ENCODE results near the gene DSG2.

Gene DSG2

GRCh38 chr18:31500051-31500688 lies 2.2 kb downstream of the DSG2 start:
- Histone ChIP-seq H3K27me3 (ENCODE audit: insufficient read depth, low read length, poor library complexity) (peaks cover 4% of the 10 kb centered on the region), H3K36me3 (ENCODE audit: insufficient read depth, low read length) (no peaks in the 10 kb centered on the region), H3K4me3 (ENCODE audit: low read depth in 1 of 2, low read length in 2 of 2) (no peak overlapping the region), H3K79me2 (ENCODE audit: insufficient read depth, low read length) (no peaks in the 10 kb centered on the region), H3K4me1 (ENCODE audit: insufficient read depth, low read length) (no peaks in the 10 kb centered on the region), H3K9me3 (ENCODE audit: insufficient read depth, low read length, severe bottlenecking) (no peaks in the 10 kb centered on the region), H3K4me2 (ENCODE audit: insufficient read depth, low read length) (no peak overlapping the region), H3K27ac (ENCODE audit: low read length) (no peak overlapping the region), H2AFZ (ENCODE audit: low read depth, low read length) (no peak overlapping the region), H4K20me1 (ENCODE audit: insufficient read depth, low read length) (no peaks in the 10 kb centered on the region), H3K9ac (ENCODE audit: low read depth, low read length) (no peak overlapping the region)
- no peak for TF ChIP-seq EZH2 (IDR thresholded peaks at IDR 0.05; ENCODE audit: borderline replicate concordance, low read depth, low read length, severe bottlenecking)
- no peak for TF ChIP-seq CTCF (IDR thresholded peaks at IDR 0.05; ENCODE audit: borderline replicate concordance, extremely low read depth, low read length, poor library complexity, severe bottlenecking)
- ATAC-seq (ENCODE audit: insufficient read depth, low read depth) (no peak), DNase-seq (no peak)

GRCh38 chr18:31503011-31503410 lies 5.0 kb downstream of the DSG2 start:
- no peaks in the 10 kb centered on the region for H3K36me3 ChIP-seq (ENCODE audit: insufficient read depth, low read length)
- TF ChIP-seq CTCF (IDR thresholded peaks at IDR 0.05; ENCODE audit: borderline replicate concordance, extremely low read depth, low read length, poor library complexity, severe bottlenecking) (no peak), EZH2 (IDR thresholded peaks at IDR 0.05; ENCODE audit: borderline replicate concordance, low read depth, low read length, severe bottlenecking) (no peak)
- H2AFZ ChIP-seq (ENCODE audit: low read depth, low read length), result no peak overlapping the region
- no peaks in the 10 kb centered on the region for H3K79me2 ChIP-seq (ENCODE audit: insufficient read depth, low read length)
- H3K27me3 ChIP-seq (ENCODE audit: insufficient read depth, low read length, poor library complexity), result peaks cover 4% of the 10 kb centered on the region
- H3K9me3 ChIP-seq (ENCODE audit: insufficient read depth, low read length, severe bottlenecking), result no peaks in the 10 kb centered on the region
- H3K4me1 ChIP-seq (ENCODE audit: insufficient read depth, low read length), result no peaks in the 10 kb centered on the region
- no peaks in the 10 kb centered on the region for H4K20me1 ChIP-seq (ENCODE audit: insufficient read depth, low read length)
- H3K27ac ChIP-seq (ENCODE audit: low read length), result no peak overlapping the region
- no peak overlapping the region for H3K4me3 ChIP-seq (ENCODE audit: low read depth in 1 of 2, low read length in 2 of 2)
- no peak overlapping the region for H3K4me2 ChIP-seq (ENCODE audit: insufficient read depth, low read length)
- H3K9ac ChIP-seq (ENCODE audit: low read depth, low read length), result no peak overlapping the region
- no peak for DNase-seq
- ATAC-seq (ENCODE audit: insufficient read depth, low read depth), result no peak

DNA sequence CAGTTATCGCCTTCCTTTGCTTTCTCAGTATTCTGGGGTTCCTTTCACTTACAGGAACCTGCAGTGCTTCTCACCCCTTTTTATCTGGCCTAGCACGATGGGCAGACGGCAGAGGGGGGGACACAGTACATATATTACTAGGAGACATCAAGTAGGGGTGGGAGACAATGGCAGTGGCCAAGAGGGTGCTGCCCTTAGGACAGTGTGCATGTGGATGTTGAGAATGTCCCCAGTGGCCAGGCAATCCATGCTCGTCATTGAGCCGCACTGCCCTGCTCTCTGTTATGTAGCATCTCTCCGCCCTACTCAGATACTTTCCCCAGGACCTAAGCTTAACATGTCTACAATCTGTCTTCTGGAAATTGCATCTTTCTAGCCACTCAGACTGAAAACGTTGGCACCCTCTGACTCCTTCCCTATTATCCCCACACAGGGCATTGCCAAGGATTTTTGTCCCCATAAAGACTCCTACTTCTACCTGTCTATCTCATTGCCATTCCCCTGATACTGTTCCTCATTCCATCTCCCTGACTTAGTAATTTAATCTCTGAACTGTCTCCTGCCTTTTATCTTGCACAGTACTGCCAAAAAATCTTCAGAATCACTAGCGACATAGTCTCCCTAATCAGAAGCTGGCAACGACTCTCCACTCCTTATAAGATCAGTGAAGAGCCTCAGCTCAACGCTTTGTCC lies 6.6 kb downstream of the DSG2 start:
- no peaks in the 10 kb centered on the region for H3K79me2 ChIP-seq (ENCODE audit: insufficient read depth, low read length)
- H2AFZ ChIP-seq (ENCODE audit: low read depth, low read length), result no peak overlapping the region

More for the DNA sequence above, 6.6 kb downstream of the DSG2 start:
- no peak for TF ChIP-seq CTCF (IDR thresholded peaks at IDR 0.05; ENCODE audit: borderline replicate concordance, extremely low read depth, low read length, poor library complexity, severe bottlenecking)
- no peak for TF ChIP-seq EZH2 (IDR thresholded peaks at IDR 0.05; ENCODE audit: borderline replicate concordance, low read depth, low read length, severe bottlenecking)
- DNase-seq (no peak), ATAC-seq (ENCODE audit: insufficient read depth, low read depth) (no peak)
- Histone ChIP-seq H3K9me3 (ENCODE audit: insufficient read depth, low read length, severe bottlenecking) (no peaks in the 10 kb centered on the region), H3K27me3 (ENCODE audit: insufficient read depth, low read length, poor library complexity) (peaks cover 6% of the 10 kb centered on the region), H4K20me1 (ENCODE audit: insufficient read depth, low read length) (no peaks in the 10 kb centered on the region), H3K27ac (ENCODE audit: low read length) (no peak overlapping the region), H3K36me3 (ENCODE audit: insufficient read depth, low read length) (no peaks in the 10 kb centered on the region), H3K4me2 (ENCODE audit: insufficient read depth, low read length) (no peak overlapping the region), H3K4me1 (ENCODE audit: insufficient read depth, low read length) (no peaks in the 10 kb centered on the region), H3K9ac (ENCODE audit: low read depth, low read length) (no peak overlapping the region), H3K4me3 (ENCODE audit: low read depth in 1 of 2, low read length in 2 of 2) (no peak overlapping the region)
